Osteoblast (primary cell): ENCODE results near the gene TPSD1. TPM values are rescaled to one million over a fixed set of nuclear protein-coding genes. Genes with fewer than 3 reads are reported as not detected.

ENCODE experiments used
- DNase-seq: peaks from one replicate; pipeline ENCODE4 v3.0.0; 2011; ENCODE audit warnings: low spot score, mixed read lengths; ENCODE audit not compliant: insufficient read length; ENCODE audit errors: missing footprints
- H2AFZ ChIP-seq: 2 replicates; pipeline ENCODE4 v1.6.0; 2011; ENCODE audit warnings: mild to moderate bottlenecking, low read length
- H3K27ac ChIP-seq: 2 replicates; pipeline ENCODE4 v1.5.1; 2011; ENCODE audit warnings: mild to moderate bottlenecking, low read depth, low read length, moderate library complexity
- H3K27me3 ChIP-seq: 2 replicates; pipeline ENCODE4 v1.6.0; 2012; ENCODE audit warnings: mild to moderate bottlenecking, control low read depth, inconsistent platforms, low read length, moderate library complexity; ENCODE audit not compliant: insufficient read depth
- H3K36me3 ChIP-seq: 2 replicates; pipeline ENCODE4 v1.5.1; 2011; ENCODE audit warnings: mild to moderate bottlenecking, low read length, control low read depth, moderate library complexity; ENCODE audit not compliant: insufficient read depth
- H3K4me1 ChIP-seq: 2 replicates; pipeline ENCODE4 v1.5.1; 2011; ENCODE audit warnings: mild to moderate bottlenecking, low read length, control low read depth, moderate library complexity; ENCODE audit not compliant: insufficient read depth
- H3K4me2 ChIP-seq: 2 replicates; pipeline ENCODE4 v1.6.0; 2011; ENCODE audit warnings: mild to moderate bottlenecking, low read length; ENCODE audit not compliant: insufficient read depth
- H3K4me3 ChIP-seq: fragments of 200-600 bp; sonication (generic); 3 replicates; pipeline ENCODE4 v1.5.1; 2012; ENCODE audit warnings: mild to moderate bottlenecking, low read length, inconsistent platforms; ENCODE audit not compliant: insufficient read depth
- H3K79me2 ChIP-seq: 2 replicates; pipeline ENCODE4 v1.6.0; 2012; ENCODE audit warnings: mild to moderate bottlenecking, low read length, control low read depth, inconsistent platforms; ENCODE audit not compliant: insufficient read depth
- H3K9me3 ChIP-seq: 2 replicates; pipeline ENCODE4 v1.5.1; 2011; ENCODE audit warnings: low read depth, low read length, control low read depth
- H4K20me1 ChIP-seq: 2 replicates; pipeline ENCODE4 v1.6.0; 2012; ENCODE audit warnings: mild to moderate bottlenecking, low read length, control low read depth; ENCODE audit not compliant: insufficient read depth
- total RNA-seq: library from RNA; depleted of rRNA; stranded (reverse); fragments of >200 nt; gene quantifications from 2 replicates; pipeline ENCODE4 v1.2.3, GENCODE V29; 2012
- TF ChIP-seq, protein P1 (sequence below): IDR thresholded peaks from 2 replicates; pipeline ENCODE4 v1.5.1; 2011; ENCODE audit warnings: mild to moderate bottlenecking, low read depth, low read length, moderate library complexity; ENCODE audit errors: extremely low read depth

The TPSD1 gene
- total RNA-seq, 1 donor, result not detected

DNA sequence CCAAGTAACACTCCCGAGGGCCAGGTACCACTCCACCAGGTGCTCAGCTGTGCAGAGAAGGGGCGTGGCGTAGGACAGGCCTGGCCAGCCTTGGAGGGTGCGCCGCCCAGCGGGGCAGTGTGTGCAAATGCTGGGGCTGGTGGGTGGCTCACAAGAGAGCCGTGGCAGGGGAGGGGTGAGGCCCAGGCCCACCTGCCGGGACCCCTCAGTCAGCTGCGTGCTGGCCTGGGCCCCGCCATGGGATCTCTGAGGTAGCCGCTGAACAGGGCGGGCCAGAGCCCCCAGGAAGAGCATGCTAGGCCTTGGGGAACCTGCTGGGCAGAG, 39.6 kb upstream of the TPSD1 start:
- no peak overlapping the region for H3K4me3 ChIP-seq
- H3K9me3 ChIP-seq, result no peaks in the 10 kb centered on the region
- H2AFZ ChIP-seq, result no peak overlapping the region
- H4K20me1 ChIP-seq, result no peaks in the 10 kb centered on the region
- DNase-seq, result no peak
- no peak overlapping the region for H3K27ac ChIP-seq
- TF ChIP-seq, protein P1, sequence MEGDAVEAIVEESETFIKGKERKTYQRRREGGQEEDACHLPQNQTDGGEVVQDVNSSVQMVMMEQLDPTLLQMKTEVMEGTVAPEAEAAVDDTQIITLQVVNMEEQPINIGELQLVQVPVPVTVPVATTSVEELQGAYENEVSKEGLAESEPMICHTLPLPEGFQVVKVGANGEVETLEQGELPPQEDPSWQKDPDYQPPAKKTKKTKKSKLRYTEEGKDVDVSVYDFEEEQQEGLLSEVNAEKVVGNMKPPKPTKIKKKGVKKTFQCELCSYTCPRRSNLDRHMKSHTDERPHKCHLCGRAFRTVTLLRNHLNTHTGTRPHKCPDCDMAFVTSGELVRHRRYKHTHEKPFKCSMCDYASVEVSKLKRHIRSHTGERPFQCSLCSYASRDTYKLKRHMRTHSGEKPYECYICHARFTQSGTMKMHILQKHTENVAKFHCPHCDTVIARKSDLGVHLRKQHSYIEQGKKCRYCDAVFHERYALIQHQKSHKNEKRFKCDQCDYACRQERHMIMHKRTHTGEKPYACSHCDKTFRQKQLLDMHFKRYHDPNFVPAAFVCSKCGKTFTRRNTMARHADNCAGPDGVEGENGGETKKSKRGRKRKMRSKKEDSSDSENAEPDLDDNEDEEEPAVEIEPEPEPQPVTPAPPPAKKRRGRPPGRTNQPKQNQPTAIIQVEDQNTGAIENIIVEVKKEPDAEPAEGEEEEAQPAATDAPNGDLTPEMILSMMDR, result no peak
- no peaks in the 10 kb centered on the region for H3K27me3 ChIP-seq
- H3K4me1 ChIP-seq, result no peaks in the 10 kb centered on the region
- H3K36me3 ChIP-seq, result no peaks in the 10 kb centered on the region
- H3K79me2 ChIP-seq, result no peaks in the 10 kb centered on the region
- H3K4me2 ChIP-seq, result no peak overlapping the region

DNA sequence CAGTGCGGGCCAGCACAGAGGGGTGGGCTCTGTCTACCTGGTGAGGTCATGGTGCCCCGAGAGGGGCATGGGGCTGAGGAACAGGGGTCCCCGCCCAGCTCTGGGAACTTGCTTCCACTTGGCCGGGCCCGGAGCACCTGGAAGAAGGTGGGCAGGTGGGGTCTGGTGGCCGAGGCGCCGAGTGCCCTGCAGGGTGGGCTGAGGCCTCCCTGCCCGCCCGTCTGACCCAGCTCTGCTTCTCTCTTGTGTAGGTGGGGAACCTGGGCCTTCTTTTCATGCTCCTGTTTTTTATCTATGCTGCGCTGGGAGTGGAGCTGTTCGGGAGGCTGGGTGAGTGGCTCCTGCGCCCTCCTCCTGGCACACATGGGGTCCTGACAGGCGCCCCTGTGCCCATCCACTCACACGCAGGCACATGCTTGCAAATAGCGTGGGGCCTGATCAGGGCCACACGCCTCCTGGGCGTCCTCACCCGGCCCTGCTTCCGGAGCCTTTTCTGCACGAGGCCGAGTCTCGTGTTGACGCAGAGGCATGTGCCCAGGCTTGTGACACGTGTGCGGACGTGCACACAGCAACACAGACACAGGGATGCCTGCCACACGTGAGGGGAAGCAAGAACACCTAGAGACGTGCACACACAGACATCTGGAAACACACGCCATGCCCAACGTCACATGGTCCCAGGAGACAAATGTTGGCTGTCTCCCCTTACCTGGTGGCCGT, 39.0 kb upstream of the TPSD1 start:
- no peaks in the 10 kb centered on the region for H4K20me1 ChIP-seq
- no peaks in the 10 kb centered on the region for H3K9me3 ChIP-seq
- H3K4me2 ChIP-seq, result no peak overlapping the region
- TF ChIP-seq, protein P1, result no peak
- no peaks in the 10 kb centered on the region for H3K27me3 ChIP-seq
- H2AFZ ChIP-seq, result no peak overlapping the region
- no peak overlapping the region for H3K27ac ChIP-seq
- no peak overlapping the region for H3K4me3 ChIP-seq
- no peaks in the 10 kb centered on the region for H3K4me1 ChIP-seq
- H3K36me3 ChIP-seq, result no peaks in the 10 kb centered on the region
- no peak for DNase-seq
- H3K79me2 ChIP-seq, result no peaks in the 10 kb centered on the region

DNA sequence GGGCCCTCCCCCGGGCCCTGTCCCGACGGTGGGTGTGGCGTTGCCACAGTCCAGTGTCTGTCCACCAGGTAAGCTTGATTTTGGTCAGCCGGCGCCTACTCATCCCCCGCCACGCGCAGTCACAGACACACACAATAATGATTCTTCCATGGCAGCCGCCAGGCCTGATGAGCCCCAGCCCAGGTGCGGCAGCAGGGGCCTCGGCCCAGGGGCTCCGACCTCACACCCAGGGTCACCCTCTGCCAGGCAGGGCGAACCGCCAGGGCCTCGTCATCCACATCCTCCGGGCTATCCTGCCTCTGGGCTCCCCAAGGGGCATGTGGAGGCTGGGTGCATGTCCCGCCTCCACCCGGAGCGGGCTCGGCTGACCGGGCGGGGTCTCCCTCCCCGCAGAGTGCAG, 38.3 kb upstream of the TPSD1 start:
- no peaks in the 10 kb centered on the region for H3K4me1 ChIP-seq
- H2AFZ ChIP-seq, result no peak overlapping the region
- H3K36me3 ChIP-seq, result no peaks in the 10 kb centered on the region
- no peaks in the 10 kb centered on the region for H4K20me1 ChIP-seq
- H3K79me2 ChIP-seq, result no peaks in the 10 kb centered on the region
- H3K27me3 ChIP-seq, result no peaks in the 10 kb centered on the region
- H3K27ac ChIP-seq, result no peak overlapping the region
- H3K4me3 ChIP-seq, result no peak overlapping the region
- H3K4me2 ChIP-seq, result no peak overlapping the region
- H3K9me3 ChIP-seq, result no peaks in the 10 kb centered on the region
- TF ChIP-seq, protein P1, result no peak
- no peak for DNase-seq

DNA sequence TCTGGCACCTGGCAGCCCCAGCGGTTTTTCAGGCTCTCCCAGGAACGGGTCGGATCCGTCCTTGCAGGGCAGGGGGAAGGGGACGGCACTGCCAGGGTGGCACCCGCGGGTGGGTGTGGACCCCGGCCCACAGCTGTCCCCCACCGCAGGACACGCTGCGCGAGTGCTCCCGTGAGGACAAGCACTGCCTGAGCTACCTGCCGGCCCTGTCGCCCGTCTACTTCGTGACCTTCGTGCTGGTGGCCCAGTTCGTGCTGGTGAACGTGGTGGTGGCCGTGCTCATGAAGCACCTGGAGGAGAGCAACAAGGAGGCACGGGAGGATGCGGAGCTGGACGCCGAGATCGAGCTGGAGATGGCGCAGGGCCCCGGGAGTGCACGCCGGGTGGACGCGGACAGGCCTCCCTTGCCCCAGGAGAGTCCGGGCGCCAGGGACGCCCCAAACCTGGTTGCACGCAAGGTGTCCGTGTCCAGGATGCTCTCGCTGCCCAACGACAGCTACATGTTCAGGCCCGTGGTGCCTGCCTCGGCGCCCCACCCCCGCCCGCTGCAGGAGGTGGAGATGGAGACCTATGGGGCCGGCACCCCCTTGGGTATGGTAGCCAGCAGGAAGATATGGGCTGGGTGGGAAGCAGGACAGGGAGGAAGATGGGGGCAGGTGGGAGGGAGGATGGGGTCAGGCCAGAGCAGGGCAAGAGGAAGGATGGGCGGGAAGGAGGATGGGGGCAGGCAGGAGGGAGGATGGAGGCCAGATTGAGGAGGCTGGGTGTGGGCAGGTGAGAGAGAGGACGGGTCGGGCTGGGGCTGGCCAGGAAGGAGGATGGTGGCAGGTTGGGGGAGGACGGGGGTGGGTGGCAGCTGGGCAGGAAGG, 37.6 kb upstream of the TPSD1 start:
- H4K20me1 ChIP-seq, result no peaks in the 10 kb centered on the region
- DNase-seq, result no peak
- H3K9me3 ChIP-seq, result no peaks in the 10 kb centered on the region
- TF ChIP-seq, protein P1, result no peak
- no peak overlapping the region for H2AFZ ChIP-seq
- no peaks in the 10 kb centered on the region for H3K79me2 ChIP-seq
- H3K4me3 ChIP-seq, result no peak overlapping the region
- H3K27ac ChIP-seq, result no peak overlapping the region
- H3K36me3 ChIP-seq, result no peaks in the 10 kb centered on the region
- no peak overlapping the region for H3K4me2 ChIP-seq
- H3K4me1 ChIP-seq, result no peaks in the 10 kb centered on the region
- no peaks in the 10 kb centered on the region for H3K27me3 ChIP-seq
